HUES48 (cell line): ENCODE measurements around the gene COLGALT1.
"Not testable (repeated sequence)": the region's sequence is repeated elsewhere in the genome, so short reads cannot be mapped to it uniquely, and the experiment has no call there.

ENCODE experiments used
- H3K27ac ChIP-seq: one replicate; pipeline ENCODE4 v1.7.0; 2013; ENCODE audit warnings: low read depth, low read length, inconsistent platforms
- H3K27me3 ChIP-seq: 2 replicates; pipeline ENCODE4 v1.6.1; 2013; ENCODE audit warnings: mild to moderate bottlenecking, low read length; ENCODE audit not compliant: control insufficient read depth, insufficient read depth
- H3K36me3 ChIP-seq: 2 replicates; pipeline ENCODE4 v1.6.1; 2013; ENCODE audit warnings: low read length; ENCODE audit not compliant: control insufficient read depth, insufficient read depth
- H3K4me1 ChIP-seq: 2 replicates; pipeline ENCODE4 v1.6.1; 2013; ENCODE audit warnings: mild to moderate bottlenecking, low read length; ENCODE audit not compliant: control insufficient read depth, insufficient read depth
- H3K4me3 ChIP-seq: 2 replicates; pipeline ENCODE4 v1.5.1; 2013; ENCODE audit warnings: mild to moderate bottlenecking, low read depth, low read length
- H3K9ac ChIP-seq: 2 replicates; pipeline ENCODE4 v1.6.1; 2013; ENCODE audit warnings: mild to moderate bottlenecking, low read depth, low read length, moderate library complexity
- H3K9me3 ChIP-seq: 2 replicates; pipeline ENCODE4 v1.6.1; 2013; ENCODE audit warnings: low read length; ENCODE audit not compliant: control insufficient read depth, insufficient read depth

COLGALT1 gene

GRCh38 chr19:17548145-17548544 is 7.3 kb upstream of the COLGALT1 start:
- no peak overlapping the region for H3K9ac ChIP-seq
- H3K27me3 ChIP-seq, result no peaks in the 10 kb centered on the region
- no peaks in the 10 kb centered on the region for H3K4me1 ChIP-seq
- no peaks in the 10 kb centered on the region for H3K36me3 ChIP-seq
- no peak overlapping the region for H3K27ac ChIP-seq
- no peak overlapping the region for H3K4me3 ChIP-seq
- no peaks in the 10 kb centered on the region for H3K9me3 ChIP-seq

GRCh38 chr19:17549085-17549740 is 6.2 kb upstream of the COLGALT1 start:
- no peak overlapping the region for H3K9ac ChIP-seq
- H3K36me3 ChIP-seq, result no peaks in the 10 kb centered on the region
- H3K9me3 ChIP-seq, result no peaks in the 10 kb centered on the region
- no peak overlapping the region for H3K4me3 ChIP-seq
- H3K27ac ChIP-seq, result no peak overlapping the region
- no peaks in the 10 kb centered on the region for H3K4me1 ChIP-seq
- no peaks in the 10 kb centered on the region for H3K27me3 ChIP-seq

- H3K4me1 ChIP-seq, result no peaks in the 10 kb centered on the region
- no peak overlapping the region for H3K9ac ChIP-seq
- H3K27ac ChIP-seq, result no peak overlapping the region
- H3K27me3 ChIP-seq, result no peaks in the 10 kb centered on the region
- no peaks in the 10 kb centered on the region for H3K9me3 ChIP-seq
- no peak overlapping the region for H3K4me3 ChIP-seq
- no peaks in the 10 kb centered on the region for H3K36me3 ChIP-seq
Measured at GRCh38 chr19:17550076-17550667, 5.3 kb upstream of the COLGALT1 start.

DNA sequence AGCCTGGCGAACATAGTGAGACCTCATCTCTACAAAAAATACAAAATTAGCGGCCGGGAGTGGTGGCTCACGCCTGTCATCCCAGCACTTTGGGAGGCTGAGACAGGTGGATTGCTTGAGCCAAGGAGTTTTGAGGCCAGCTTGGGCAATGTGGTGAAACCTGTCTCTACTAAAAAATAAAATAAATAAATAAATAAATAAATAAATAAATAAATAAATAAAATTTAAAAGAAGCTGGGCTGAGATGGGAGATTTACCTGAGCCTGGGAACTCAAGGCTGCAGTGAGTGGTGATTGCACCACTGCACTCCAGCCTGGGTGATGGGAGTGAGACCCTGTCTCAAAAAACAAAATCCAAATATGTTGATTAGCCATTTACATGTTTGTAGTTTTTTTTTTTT is 2.7 kb upstream of the COLGALT1 start:
- not testable (repeated sequence) for H3K4me3 ChIP-seq, H3K4me1 ChIP-seq, H3K9me3 ChIP-seq, H3K9ac ChIP-seq, H3K27me3 ChIP-seq, H3K36me3 ChIP-seq, H3K27ac ChIP-seq

GRCh38 chr19:17553256-17553655 is 2.2 kb upstream of the COLGALT1 start:
- Histone ChIP-seq H3K4me1 (no peaks in the 10 kb centered on the region), H3K36me3 (no peaks in the 10 kb centered on the region), H3K9me3 (no peaks in the 10 kb centered on the region), H3K4me3 (no peak overlapping the region), H3K27ac (peak overlapping the region; percentile 42), H3K9ac (no peak overlapping the region), H3K27me3 (no peaks in the 10 kb centered on the region)

GRCh38 chr19:17554968-17555479 is 425 bp upstream of the COLGALT1 start:
- Histone ChIP-seq H3K9ac (no peak overlapping the region), H3K27me3 (no peaks in the 10 kb centered on the region), H3K4me1 (no peaks in the 10 kb centered on the region), H3K27ac (no peak overlapping the region), H3K36me3 (peaks cover 7% of the 10 kb centered on the region), H3K9me3 (no peaks in the 10 kb centered on the region), H3K4me3 (peak overlapping the region; percentile 72)

DNA sequence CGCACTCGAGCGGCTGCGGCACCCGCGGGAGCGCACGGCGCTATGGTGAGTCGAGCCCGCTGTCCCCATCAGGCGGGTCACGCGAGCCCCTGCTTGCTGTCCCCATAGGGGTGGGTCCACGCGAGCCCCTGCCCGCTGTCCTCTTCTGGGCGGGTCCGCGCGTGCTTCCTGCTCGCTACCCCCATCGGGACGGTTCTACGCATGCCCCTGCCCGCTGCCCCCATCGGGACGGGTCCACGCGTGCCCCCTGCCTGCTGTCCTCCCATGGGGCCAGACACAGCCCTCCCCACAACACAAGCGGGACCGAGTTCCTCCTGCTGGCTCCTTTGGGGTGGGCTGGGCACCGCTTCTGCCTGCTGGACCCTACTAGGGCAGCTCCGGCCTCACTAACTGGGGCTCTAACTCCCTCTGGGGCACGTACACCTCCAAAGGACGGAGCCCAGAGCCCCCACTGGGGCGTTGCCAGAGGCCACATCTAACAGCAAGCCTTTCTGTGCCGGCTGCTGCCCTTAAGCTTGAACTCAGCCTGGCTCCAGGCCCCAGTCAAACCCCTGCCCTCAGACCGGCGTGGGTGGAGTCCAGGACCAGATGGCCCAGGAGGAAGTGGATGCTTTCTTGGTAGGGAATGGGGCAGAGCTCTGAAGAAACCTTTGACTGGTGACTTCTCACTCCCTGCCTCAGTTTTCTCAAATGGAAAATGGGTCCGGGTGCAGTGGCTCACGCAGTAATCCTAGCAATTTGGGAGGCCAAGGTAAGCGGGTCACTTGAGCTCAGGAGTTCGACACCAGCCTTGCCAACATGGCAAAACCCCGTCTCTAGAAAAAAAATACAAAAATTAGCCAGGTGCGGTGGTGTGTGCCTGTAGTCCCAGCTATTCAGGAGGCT is 722 bp downstream of the COLGALT1 start:
- no peaks in the 10 kb centered on the region for H3K9me3 ChIP-seq
- H3K4me3 ChIP-seq, result peak overlapping the region; percentile 72
- peak overlapping the region; percentile 35; the same call in 1 of the 2 replicates for H3K9ac ChIP-seq
- H3K36me3 ChIP-seq, result peaks cover 13% of the 10 kb centered on the region
- no peak overlapping the region for H3K27ac ChIP-seq
- no peaks in the 10 kb centered on the region for H3K27me3 ChIP-seq
- no peaks in the 10 kb centered on the region for H3K4me1 ChIP-seq

DNA sequence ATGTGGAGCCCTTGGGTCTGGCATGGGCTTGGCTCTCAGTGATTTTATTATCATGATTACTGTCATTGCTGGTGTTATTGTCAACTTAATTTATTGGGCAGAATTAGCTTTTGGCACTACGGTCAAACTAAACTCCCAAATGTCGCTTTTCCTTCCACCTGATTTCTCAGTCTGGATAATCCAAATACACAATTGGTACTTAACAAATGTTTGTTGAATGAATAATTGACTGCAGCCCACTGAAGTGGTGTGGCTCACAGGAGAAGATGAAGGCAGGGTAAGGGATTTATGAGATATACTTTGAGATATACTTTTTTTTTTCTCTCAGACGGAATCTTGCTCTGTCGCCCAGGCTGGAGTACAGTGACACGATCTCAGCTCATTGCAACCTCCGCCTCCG is 1.5 kb downstream of the COLGALT1 start:
- Histone ChIP-seq H3K4me3 (no peak overlapping the region), H3K27ac (no peak overlapping the region), H3K36me3 (peaks cover 13% of the 10 kb centered on the region), H3K4me1 (no peaks in the 10 kb centered on the region), H3K9me3 (no peaks in the 10 kb centered on the region), H3K9ac (no peak overlapping the region), H3K27me3 (no peaks in the 10 kb centered on the region)

GRCh38 chr19:17557466-17557865 is 2.0 kb downstream of the COLGALT1 start:
- H3K27me3 ChIP-seq, result no peaks in the 10 kb centered on the region
- H3K9me3 ChIP-seq, result no peaks in the 10 kb centered on the region
- H3K9ac ChIP-seq, result no peak overlapping the region
- H3K36me3 ChIP-seq, result peaks cover 13% of the 10 kb centered on the region
- no peaks in the 10 kb centered on the region for H3K4me1 ChIP-seq
- no peak overlapping the region for H3K27ac ChIP-seq
- H3K4me3 ChIP-seq, result no peak overlapping the region

- H3K9ac ChIP-seq, result no peak overlapping the region
- H3K27ac ChIP-seq, result no peak overlapping the region
- peaks cover 13% of the 10 kb centered on the region for H3K36me3 ChIP-seq
- no peak overlapping the region for H3K4me3 ChIP-seq
- no peaks in the 10 kb centered on the region for H3K27me3 ChIP-seq
- no peaks in the 10 kb centered on the region for H3K9me3 ChIP-seq
- H3K4me1 ChIP-seq, result no peaks in the 10 kb centered on the region
Measured at GRCh38 chr19:17560205-17560595, 4.8 kb downstream of the COLGALT1 start.

DNA sequence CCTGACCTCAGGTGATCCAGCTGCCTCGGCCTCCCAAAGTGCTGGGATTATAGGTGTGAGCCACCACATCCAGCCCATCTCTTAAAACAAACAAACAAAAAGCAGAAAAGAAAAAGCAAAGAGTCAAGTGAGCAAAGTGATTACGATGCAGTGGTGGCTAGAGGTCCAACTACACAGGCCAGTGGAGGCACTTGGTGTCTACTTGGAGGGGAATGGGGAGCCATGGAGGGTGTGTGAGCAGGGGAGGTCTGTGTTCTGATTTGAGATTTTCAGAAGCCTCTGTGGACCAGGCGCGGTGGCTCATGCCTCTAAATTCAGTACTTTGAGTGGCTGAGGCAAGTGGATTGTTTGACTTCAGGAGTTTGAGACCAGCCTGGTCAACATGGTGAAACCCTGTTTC is 6.6 kb downstream of the COLGALT1 start:
- no peaks in the 10 kb centered on the region for H3K4me1 ChIP-seq
- H3K36me3 ChIP-seq, result peaks cover 13% of the 10 kb centered on the region
- H3K9me3 ChIP-seq, result no peaks in the 10 kb centered on the region
- no peak overlapping the region for H3K27ac ChIP-seq
- H3K27me3 ChIP-seq, result no peaks in the 10 kb centered on the region
- no peak overlapping the region for H3K9ac ChIP-seq
- no peak overlapping the region for H3K4me3 ChIP-seq
